Stimulated activated CD8-positive, alpha-beta memory T cell treated with anti-CD3 and anti-CD28 coated beads, Interleukin-4, amount 100 ng/mL, for 48 hours (primary cell): ENCODE data around the gene STH.

Experiments used
- DNase-seq: peaks from one replicate; pipeline ENCODE4 v3.0.0-alpha.2; 2020

Gene STH

GRCh38 chr17:45968732-45969131 is 30.3 kb upstream of the STH start:
- no peak for DNase-seq

GRCh38 chr17:45969726-45970125 is 29.3 kb upstream of the STH start:
- DNase-seq: no peak

GRCh38 chr17:45970659-45971058 is 28.4 kb upstream of the STH start:
- DNase-seq: no peak

GRCh38 chr17:45971698-45972141 is 27.3 kb upstream of the STH start:
- DNase-seq: no peak

GRCh38 chr17:45972531-45972930 is 26.5 kb upstream of the STH start:
- no peak for DNase-seq

- DNase-seq: no peak
Measured at GRCh38 chr17:45973099-45973780, 25.8 kb upstream of the STH start.

- no peak for DNase-seq
Measured at GRCh38 chr17:45973946-45974859, 24.8 kb upstream of the STH start.

GRCh38 chr17:45974916-45975630 is 24.0 kb upstream of the STH start:
- DNase-seq: no peak

- no peak for DNase-seq
Measured at GRCh38 chr17:45975640-45976295, 23.3 kb upstream of the STH start.

GRCh38 chr17:45976391-45976754 is 22.7 kb upstream of the STH start:
- DNase-seq: no peak

GRCh38 chr17:45976755-45977505 is 22.1 kb upstream of the STH start:
- DNase-seq: no peak

- DNase-seq: no peak
Measured at GRCh38 chr17:45977506-45977824, 21.6 kb upstream of the STH start.

- DNase-seq: no peak
Measured at GRCh38 chr17:45977976-45978626, 20.9 kb upstream of the STH start.

GRCh38 chr17:45979137-45979536 is 19.9 kb upstream of the STH start:
- DNase-seq: no peak

- no peak for DNase-seq
Measured at GRCh38 chr17:45980855-45981254, 18.2 kb upstream of the STH start.

- no peak for DNase-seq
Measured at GRCh38 chr17:45981306-45981705, 17.7 kb upstream of the STH start.

GRCh38 chr17:45982791-45983613 is 16.0 kb upstream of the STH start:
- no peak for DNase-seq

GRCh38 chr17:45983614-45984310 is 15.3 kb upstream of the STH start:
- no peak for DNase-seq

GRCh38 chr17:45984368-45984767 is 14.7 kb upstream of the STH start:
- DNase-seq: no peak

GRCh38 chr17:45985447-45985846 is 13.6 kb upstream of the STH start:
- DNase-seq: no peak
